Skeletal muscle cell (primary cell): ENCODE measurements around the gene AGPAT3.
A peak's percentile ranks its signal among the peaks of the same experiment; 100 is the strongest.

ENCODE experiments used
- DNase-seq: peaks from one replicate; pipeline ENCODE4 v3.0.0-alpha.2; 2010; ENCODE audit warnings: low read depth
- H3K4me3 ChIP-seq: 2 replicates; pipeline ENCODE4 v1.5.1; 2011; ENCODE audit warnings: low read depth, mild to moderate bottlenecking, control low read depth, low read length, moderate library complexity

The AGPAT3 gene

DNA sequence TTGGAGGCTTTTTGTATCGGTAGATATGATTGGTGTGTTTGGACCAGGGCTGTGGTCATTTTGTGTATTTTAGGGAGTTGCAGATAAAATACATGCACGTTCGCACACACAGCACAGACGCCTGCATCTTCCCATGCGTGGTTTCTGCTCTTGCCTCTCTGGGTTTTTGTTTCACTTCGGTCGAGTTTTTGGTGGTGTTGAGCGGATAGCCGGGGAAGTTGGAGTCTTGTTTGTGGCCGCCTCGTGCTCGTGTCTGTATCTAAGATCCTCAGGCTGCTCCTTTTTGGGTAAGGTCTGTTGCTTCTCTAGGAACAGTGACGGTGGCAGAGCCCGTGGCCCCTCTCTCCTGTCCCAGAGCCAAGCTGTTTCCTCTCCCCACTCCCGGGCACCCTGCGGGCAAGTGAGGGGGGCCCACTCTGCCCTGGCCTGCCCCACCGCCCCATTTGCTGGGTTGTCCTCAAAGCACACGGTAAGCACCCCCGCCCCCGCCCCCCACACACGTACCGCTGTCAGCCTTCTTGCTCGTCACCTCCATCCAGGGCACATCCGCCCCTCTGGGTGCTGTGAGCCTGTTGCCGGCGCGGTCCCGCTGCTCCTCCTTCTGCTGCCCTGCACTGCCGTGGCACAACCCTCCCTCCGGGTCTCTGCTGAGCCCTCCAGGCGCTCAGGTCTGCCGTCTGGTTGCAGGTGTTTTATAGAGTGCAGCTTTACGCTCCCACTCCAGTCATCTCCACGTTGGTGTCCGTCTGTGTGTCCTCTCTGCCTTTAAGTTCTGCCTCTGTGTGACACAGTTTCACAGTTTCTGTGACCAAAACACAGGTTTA lies 51.9 kb downstream of the AGPAT3 start:
- peak overlapping the region; percentile 28 for H3K4me3 ChIP-seq
- no peak for DNase-seq

DNA sequence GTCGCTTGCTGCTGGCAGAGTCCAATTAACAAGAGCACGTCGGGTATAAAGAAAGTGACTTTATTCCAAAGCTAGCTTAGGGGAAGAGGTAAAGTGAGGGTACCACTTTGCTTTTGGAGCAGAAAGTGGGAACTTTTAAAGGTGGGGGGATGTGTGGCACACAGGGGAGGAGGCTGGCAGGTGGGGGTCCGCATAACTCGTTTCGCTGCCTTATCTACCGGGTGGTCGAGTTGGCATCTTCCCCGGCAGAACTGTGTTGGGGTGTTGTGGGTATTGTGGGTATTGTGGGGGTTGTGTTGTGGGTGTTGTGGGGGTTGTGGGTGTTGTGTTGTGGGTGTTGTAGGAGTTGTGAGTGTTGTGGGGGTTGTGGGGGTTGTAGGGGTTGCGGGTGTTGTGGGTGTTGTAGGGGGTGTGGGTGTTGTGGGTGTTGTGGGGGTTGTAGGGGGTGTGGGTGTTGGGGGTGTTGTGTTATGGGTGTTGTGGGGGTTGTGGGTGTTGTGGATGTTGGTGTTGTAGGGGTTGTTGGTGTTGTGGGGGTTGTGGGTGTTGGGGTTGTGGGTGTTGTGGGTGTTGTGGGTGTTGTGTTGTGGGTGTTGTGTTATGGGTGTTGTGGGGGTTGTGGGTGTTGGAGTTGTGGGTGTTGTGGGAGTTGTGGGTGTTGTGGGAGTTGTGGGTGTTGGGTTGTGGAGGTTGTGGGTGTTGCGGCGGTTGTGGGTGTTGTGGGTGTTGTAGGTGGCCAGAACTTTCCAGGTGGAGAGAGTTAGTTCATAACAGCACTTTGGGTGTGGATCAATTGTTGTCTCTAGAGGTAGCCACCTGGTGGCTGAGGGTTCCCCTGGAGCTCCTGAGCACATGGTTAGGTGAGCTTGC lies 52.7 kb downstream of the AGPAT3 start:
- DNase-seq: no peak
- H3K4me3 ChIP-seq: no peak overlapping the region

GRCh38 chr21:43918385-43918947 lies 53.4 kb downstream of the AGPAT3 start:
- no peak for DNase-seq
- no peak overlapping the region for H3K4me3 ChIP-seq

GRCh38 chr21:43919283-43919682 lies 54.3 kb downstream of the AGPAT3 start:
- no peak overlapping the region for H3K4me3 ChIP-seq
- DNase-seq: no peak

DNA sequence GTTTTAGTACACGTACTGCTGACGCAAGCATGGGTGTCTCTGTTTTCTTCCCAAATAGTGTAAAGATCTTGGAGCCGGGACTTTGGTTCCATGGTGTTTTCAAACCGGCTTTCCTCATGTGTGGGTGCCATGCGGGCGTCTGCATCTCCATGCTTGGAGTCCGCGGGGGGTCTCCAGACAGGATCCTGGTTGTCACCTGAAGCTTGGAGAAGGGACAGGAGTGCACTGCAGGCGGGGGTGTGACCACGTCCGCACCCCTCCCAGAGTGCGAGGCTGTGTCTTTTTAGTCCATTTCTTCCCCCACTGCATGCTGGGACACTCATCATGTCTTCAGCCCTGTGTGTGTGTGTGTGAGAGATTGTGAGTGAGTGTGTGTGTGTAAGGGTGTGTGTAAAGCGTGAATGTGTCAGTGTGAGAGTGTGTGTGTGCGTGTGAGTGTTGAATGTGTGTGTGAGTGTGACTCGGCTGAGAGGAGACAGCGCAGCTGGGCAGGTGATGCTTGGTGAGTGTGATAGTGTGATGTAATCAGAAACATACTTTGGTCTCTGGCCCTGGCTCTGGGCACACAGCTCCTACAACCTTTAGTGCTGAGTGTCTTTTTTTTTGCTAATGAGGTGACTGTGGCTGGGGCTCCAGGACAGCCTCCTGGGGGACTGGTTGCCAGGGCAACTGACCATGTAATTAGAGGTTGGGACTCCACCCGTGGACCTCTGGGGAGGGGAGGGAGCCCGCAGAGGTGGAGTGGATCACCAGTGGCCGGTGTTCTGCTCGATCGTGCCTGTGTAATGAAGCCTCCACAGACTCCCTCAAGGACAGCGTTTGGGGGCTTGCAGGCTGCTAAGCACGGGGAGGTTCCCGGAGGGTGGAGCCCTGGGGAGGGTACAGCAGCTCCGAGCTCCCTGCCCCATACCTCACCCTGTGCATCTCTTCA lies 55.1 kb downstream of the AGPAT3 start:
- DNase-seq: no peak
- H3K4me3 ChIP-seq: no peak overlapping the region

- no peak overlapping the region for H3K4me3 ChIP-seq
- no peak for DNase-seq
These were observed 56.6 kb downstream of the AGPAT3 start for GRCh38 chr21:43921571-43921978.

GRCh38 chr21:43921979-43922945 lies 57.2 kb downstream of the AGPAT3 start:
- peak; percentile 14 for DNase-seq
- no peak overlapping the region for H3K4me3 ChIP-seq

GRCh38 chr21:43922949-43923348 lies 57.9 kb downstream of the AGPAT3 start:
- no peak overlapping the region for H3K4me3 ChIP-seq
- DNase-seq: no peak

GRCh38 chr21:43923391-43923790 lies 58.4 kb downstream of the AGPAT3 start:
- DNase-seq: no peak
- H3K4me3 ChIP-seq: no peak overlapping the region

DNA sequence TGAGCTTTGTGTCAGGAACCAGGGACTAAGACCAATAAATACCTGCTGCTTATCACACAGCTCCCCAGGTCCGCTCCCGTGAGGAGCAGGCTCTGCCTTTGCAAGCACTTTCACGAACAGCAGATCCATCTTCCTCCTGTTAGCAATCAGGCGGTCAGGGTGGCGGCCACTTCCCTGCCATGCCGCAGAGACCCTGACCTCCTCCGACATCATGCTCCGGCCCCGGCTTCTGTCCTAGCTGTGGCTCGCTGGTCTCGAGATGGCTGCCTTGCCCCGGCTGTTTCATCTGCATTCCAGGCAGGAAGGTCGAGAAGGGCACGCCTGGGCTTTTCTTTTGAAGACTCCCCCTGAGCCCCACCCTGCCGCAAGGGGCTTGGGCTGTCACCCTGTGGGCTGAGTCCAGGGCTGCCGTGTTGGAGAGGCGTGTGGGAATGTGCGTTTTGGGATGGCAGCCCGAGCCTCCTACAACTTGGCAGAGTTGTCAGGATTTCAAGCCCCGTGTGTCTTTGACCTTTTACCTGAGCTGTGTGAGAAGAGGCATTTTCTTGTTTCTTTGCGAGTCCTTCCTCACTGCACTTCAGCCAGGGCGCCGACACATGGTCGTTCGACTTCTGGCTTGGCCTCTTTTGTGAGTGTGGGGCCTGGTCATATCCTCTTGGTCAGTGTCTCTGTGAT lies 59.5 kb downstream of the AGPAT3 start:
- DNase-seq: no peak
- no peak overlapping the region for H3K4me3 ChIP-seq

DNA sequence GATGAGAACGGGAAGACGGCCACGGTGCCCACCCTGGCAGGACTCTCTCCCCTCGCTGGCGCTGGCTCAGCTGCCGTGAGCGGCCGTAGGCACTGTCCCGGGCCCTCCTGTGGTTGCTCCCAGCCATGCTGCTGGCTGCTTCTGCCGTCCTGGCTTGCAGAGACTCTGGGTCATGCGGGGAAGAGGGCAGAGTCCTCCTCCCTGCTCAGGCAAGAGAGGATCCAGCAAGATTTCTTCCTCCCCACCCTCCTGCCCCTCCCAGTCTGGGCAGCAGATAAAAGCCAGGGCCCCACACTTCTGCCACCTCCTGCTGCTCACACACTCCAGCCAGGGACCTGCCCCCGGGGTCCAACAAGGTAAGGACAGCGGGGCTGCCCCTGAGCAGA lies 60.1 kb downstream of the AGPAT3 start:
- no peak for DNase-seq
- no peak overlapping the region for H3K4me3 ChIP-seq

DNA sequence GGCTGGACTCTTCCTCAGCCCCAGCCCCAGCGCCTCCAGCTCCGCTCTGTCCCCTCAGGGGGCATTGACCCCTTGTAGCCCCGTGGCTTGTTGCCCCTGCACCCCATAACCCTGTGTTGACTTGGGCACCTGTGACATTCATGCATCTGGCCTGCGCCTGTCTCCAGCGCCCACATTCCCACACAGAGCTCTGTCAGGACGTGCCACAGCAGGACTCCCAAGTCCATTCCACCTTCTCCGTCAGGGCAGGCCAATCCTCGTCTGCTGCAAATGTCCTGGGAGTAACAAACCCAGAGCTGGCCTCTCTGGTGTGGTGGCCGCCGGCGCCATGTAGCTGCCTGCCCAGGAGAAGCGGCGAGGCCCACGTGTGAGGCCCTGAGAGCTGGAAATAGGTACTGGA lies 60.6 kb downstream of the AGPAT3 start:
- H3K4me3 ChIP-seq: no peak overlapping the region
- DNase-seq: no peak

- no peak for DNase-seq
- H3K4me3 ChIP-seq: no peak overlapping the region
These were observed 61.2 kb downstream of the AGPAT3 start for GRCh38 chr21:43926196-43926595.

DNA sequence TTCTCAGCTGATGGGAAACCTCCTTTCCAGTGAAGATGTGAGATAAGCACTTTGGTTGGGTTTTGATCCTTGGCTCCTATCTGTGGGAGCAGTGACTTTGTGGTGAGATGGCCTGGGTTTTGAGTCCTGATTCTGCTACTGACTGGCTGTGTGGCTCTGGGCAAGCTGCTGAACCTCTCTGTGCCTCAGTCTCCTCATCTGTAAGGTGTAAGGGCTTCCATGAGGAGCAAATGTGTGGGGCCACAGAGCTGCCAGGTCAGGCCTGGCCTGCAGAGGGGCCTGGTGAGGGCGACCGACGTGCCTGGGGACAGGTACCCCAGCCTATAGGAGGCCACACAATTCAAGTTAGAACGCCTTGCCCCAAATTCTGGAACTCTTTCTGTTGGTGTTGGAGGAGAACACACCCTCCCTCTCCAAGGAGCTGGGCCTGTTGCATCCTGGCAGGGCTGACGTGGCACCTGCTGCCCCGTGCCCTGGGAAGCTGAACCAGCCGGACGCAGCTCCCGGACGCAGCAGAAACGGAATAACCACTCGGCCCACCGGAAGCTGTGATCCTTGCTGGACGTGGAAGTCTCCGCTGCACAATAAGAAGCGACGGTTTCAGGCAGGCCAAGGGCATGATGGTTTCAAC lies 62.7 kb downstream of the AGPAT3 start:
- no peak for DNase-seq
- H3K4me3 ChIP-seq: no peak overlapping the region

DNA sequence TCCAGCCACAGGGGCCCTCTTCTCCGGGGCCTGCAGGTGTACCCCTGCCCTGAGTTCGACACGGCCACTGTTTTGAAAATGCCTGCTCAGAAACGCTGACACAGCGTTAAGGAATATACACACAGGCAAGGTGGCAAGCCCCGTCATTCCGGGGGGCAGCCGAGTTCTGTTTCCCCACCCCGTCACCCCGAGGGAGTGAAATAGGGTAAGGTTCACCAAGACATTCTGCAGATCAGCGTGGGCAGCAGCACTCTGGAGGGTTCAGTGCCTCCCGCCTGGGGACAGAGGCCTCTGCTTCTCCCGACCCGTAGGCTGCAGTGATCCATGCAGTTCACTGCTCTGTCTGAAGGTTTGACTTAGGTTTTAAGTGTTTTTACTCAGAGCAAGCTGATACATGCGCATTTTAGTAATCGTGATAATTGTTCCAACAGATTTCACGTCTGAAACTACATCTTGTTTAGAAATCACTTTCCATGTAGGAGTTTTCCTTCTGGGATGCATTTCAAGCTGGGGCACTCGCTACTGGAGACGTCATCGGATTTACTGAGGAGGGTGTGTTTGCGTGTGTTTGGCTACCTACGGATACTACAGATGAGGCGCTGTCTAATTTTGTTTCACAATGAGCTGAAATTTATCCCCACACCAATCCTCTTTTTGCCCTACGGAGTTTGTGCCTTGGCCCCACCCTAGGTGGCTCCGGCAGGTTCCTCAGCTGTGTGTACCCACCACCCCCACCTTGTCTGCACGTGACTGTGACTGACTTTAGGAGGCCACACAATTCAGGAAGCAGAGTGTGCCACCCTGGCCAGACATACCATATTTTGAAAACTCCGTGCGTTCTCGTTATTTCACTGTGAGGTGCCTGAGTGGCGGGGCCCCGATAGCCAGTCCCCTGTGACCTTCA lies 63.5 kb downstream of the AGPAT3 start:
- DNase-seq: no peak
- no peak overlapping the region for H3K4me3 ChIP-seq

DNA sequence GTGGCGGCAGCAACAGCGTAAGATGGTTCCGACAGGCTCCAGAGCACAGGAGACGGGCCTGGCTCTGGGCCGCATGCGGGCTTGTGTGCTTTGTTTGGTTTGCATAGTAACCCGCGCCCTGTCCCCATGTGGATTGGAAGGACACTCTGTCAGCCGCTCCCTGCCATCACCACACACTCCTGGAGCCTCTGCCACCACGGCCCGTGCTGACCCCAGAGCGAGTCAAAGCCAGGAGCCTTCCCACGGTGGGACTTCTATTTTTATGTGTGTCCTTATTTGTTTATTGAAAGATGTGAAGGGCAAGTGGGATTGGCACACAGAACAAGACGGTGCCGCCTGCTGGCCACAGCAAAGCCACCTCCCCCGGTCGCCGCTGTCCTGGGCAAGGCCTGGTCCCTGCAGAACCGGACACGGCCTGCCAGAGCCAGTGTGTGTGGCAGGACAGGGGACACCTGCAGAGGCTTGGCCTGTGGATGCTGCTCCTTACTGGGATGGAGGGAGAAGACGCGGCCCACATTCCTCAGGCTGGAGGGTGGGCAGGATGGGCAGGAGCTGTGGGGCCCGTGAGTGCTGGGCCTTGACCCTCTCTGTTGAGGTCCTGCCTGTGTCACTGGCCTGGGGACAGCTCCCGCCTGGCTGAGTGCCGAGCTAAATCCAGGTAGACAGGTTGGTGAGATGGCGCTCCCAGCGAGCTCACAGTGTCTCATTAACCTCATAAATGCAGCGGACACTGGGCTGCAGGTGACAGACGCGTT lies 64.4 kb downstream of the AGPAT3 start:
- H3K4me3 ChIP-seq: no peak overlapping the region
- no peak for DNase-seq
